SK-N-SH treated with all-trans-retinoic acid at 6 μM for 48 hours (cell line): ENCODE data around the gene SOX13.

Experiments
- CREB5 ChIP-seq: fragments of 250-450 bp; sonication (Bioruptor Pico); IDR thresholded peaks from 2 replicates; pipeline ENCODE4 v1.5.1; 2020; ENCODE audit warnings: low read depth, mild to moderate bottlenecking, moderate library complexity
- CSRNP3 ChIP-seq: fragments of 250-450 bp; sonication (Bioruptor Pico); IDR thresholded peaks from 2 replicates; pipeline ENCODE4 v1.5.1; 2021; ENCODE audit warnings: mild to moderate bottlenecking, moderate library complexity
- RARB ChIP-seq: fragments of 250-450 bp; sonication (Bioruptor Pico); IDR thresholded peaks from 2 replicates; pipeline ENCODE4 v1.8.0; 2021; ENCODE audit warnings: mild to moderate bottlenecking, moderate library complexity
- SNAI2 ChIP-seq: fragments of 250-450 bp; sonication (Bioruptor Pico); IDR thresholded peaks from 2 replicates; pipeline ENCODE4 v1.5.0; 2020; ENCODE audit warnings: mild to moderate bottlenecking, moderate library complexity
- TCF4 ChIP-seq: fragments of 250-450 bp; sonication (Bioruptor Pico); IDR thresholded peaks from 2 replicates; pipeline ENCODE4 v1.8.0; 2021; ENCODE audit warnings: mild to moderate bottlenecking, moderate library complexity, borderline replicate concordance
- TOX ChIP-seq: fragments of 250-450 bp; sonication (Bioruptor Pico); IDR thresholded peaks from 2 replicates; pipeline ENCODE4 v1.8.0; 2021; ENCODE audit warnings: mild to moderate bottlenecking, moderate library complexity, borderline replicate concordance
- ZC3H10 ChIP-seq: fragments of 250-450 bp; sonication (Bioruptor Pico); IDR thresholded peaks from 2 replicates; pipeline ENCODE4 v1.5.1; 2021; ENCODE audit warnings: mild to moderate bottlenecking, moderate library complexity
- ZNF70 ChIP-seq: fragments of 450-650 bp; formaldehyde crosslinking; IDR thresholded peaks from 2 replicates; pipeline ENCODE4 v1.5.0; 2020; ENCODE audit warnings: mild to moderate bottlenecking, moderate library complexity

- no peak for TF ChIP-seq SNAI2
- TF ChIP-seq TCF4 (CRISPR knock-in tag), result no peak
- TF ChIP-seq CSRNP3 (CRISPR knock-in tag), result no peak
- no peak for TF ChIP-seq CREB5 (CRISPR knock-in tag)
- no peak for TF ChIP-seq TOX (CRISPR knock-in tag)
- TF ChIP-seq ZC3H10 (CRISPR knock-in tag), result no peak
- TF ChIP-seq ZNF70, result no peak
- TF ChIP-seq RARB (CRISPR knock-in tag), result no peak
Measured at GRCh38 chr1:204051258-204051657, 21.7 kb upstream of the SOX13 start.
